ENCODE measurements around the gene MVP. TPM values are rescaled to one million over a fixed set of nuclear protein-coding genes. Genes with fewer than 3 reads are reported as not detected.

MVP gene
- total RNA-seq: 440 and 506 TPM in 2 replicates

DNA sequence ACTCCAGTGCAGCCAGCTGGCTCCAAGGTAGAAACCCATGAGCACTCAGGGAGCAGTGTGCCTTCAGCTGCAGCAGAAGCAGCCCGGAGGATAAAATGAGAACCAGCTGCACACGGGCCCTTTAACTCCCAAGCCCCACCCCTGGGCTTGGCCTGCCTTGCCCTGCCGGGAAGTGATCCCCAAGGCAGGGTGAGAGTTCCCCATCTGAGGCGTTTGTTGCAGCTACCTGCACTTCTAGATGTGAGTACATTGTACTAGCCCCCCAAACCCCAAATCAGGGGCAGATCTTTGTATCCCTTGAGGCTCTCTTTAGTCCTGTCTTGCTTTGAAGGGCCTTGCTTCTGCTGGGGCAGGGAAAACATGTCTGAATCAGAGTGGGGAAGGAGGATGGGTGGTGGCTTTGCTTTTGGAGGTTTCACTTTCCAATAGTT is at the start of gene MVP:
Gene MVP, plus strand, starts transcription at position 192 of the 431 bp plus-strand sequence. CDS start 10,088 bp downstream, outside the sequence.

DNA sequence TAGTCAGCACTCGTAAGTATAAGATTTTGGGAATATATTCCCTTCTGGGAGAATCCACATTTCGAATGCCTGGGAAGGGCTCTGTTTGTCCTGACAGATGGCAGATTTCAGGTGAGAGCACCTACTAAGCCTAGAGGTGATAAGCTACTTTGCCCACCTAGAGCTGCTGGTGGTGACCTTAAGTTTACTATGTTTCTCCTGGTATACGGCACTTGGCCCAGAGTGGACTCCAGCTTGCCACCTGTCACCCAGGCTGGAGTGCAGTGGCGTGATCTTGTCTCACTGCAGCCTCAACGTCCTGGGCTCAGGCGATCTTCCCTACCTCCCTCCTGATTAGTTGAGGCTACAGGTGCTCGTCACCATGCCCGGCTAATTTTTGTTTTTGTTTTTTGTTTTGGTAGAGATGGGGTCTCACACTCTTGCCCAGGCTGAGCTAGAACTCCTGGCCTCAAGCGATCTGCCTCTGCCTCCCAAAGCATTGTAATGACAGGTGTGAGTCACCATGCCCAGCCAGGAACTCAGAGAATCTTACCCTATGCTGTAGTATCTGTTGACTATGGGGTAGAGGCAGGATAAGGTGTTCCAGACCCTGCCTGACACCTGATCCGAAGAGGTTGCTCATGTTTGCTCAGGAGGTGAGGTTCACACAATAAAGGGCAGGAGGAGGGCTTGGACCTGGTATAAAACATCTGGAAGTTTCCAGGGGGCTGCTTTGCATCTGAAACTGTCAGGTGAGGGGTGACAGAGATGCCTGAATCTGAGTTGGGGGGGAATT is 42.5 kb upstream of the MVP start, which contains the start of gene ZG16:
Gene ZG16, plus strand, starts transcription at position 681 of the 775 bp plus-strand sequence. CDS start 1,011 bp downstream, outside the sequence.

DNA sequence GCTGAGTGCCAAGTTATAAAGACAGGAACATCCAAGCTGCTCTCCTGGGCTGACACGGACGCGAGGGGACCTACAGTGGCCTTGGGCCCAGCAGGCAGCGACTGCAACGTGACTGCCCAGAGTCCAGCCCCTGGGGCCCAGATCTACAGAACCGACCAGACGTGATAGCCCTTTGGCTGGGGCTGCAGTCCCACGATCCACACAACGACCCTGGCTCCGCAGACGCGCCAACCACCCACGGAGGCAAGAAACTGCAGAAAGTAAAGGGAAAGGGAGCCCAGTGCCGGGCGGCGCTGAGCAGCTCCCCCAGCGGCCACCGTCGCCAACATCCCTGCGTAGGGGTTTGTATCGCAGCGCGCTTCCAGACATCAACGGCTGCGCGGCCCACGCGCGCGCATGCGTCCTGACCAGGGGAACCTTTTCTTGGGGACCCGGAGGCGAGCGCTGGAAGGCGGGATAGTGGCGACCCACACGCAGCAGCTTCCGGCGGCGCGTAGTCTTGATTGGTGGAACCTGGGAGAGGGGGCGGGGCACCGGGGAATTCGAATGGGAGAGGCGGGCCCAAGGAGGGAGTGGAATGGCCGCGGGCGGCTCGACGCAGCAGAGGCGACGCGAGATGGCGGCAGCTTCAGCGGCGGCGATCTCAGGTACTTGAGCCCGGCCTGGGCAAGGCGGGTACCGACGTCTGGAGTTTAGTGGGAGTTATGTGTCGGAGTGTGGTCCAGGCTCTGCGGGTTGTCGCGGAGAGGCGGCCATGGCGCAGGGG is 29.9 kb upstream of the MVP start, which contains the start of gene KIF22:
Gene KIF22, plus strand, starts transcription at position 569 of the 766 bp plus-strand sequence. Its CDS starts 9 bp downstream, at position 578.

DNA sequence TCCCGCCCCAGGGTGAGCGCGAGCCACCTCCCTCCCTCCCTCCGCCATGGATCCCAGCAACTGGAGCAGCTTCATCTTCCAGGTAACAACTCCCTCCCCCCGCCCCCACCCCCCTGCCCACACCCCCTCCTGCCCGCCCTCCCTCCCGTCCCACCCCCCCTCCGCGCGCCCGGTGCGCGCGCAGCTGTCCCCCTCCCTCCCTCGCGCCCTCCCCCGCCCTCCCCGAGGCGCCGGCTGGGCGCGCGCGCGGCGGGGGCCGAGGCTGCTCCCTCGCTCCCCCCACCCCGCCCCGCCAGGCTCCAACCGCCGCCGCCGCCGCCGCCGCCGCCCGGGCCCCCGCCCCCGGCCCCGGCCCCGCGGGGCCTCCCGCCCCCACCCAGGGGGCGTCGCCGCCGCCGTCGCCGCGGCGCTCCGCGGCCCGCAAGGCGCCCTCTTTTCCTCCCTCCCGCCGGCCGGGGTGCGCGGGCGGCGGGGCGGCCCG is 14.1 kb upstream of the MVP start, which contains the start of gene MAZ:
Gene MAZ, plus strand, starts transcription at position 431 of the 481 bp plus-strand sequence. CDS start 173 bp downstream, outside the sequence.

DNA sequence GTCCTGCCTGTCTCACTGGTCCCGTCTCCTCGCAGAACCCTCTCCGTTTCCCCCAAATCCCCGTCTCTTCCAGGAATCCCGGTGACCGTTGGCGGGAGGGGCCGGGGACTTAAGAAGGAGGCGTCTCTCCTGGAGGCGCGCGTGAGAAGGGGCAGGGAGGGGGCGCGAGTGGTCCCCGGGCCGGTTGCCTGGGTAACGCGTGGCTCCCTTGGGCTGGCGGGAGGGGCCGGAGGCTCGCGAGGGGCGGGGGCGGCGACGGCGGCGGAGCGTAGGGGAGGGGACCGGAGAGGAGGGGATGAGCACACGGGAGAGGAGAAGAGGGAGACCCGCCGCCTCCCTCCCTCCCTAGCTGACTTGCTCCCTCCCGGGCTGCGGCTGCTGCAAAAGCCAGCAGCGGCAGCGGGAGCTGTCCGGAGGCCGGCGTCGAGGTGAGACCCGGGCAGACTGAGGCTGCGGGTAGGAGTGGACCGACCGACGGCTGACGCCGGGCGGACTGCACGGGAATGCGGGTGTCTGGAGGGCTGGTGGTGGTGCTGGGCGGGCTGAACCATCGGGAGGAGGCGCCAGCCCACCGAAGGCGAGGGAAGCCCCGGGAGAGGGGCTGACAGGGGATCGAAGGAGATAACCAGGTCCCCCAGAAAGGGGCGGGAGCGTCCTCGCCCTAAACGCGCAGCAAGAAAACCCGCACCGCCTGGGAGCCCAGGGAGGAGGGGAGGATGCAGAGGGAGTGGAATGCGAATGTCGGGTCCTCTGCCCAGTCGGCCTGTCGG is 8.2 kb upstream of the MVP start, which contains the start of gene PRRT2:
Gene PRRT2, plus strand, starts transcription at position 298 of the 770 bp plus-strand sequence. CDS start 862 bp downstream, outside the sequence.

DNA sequence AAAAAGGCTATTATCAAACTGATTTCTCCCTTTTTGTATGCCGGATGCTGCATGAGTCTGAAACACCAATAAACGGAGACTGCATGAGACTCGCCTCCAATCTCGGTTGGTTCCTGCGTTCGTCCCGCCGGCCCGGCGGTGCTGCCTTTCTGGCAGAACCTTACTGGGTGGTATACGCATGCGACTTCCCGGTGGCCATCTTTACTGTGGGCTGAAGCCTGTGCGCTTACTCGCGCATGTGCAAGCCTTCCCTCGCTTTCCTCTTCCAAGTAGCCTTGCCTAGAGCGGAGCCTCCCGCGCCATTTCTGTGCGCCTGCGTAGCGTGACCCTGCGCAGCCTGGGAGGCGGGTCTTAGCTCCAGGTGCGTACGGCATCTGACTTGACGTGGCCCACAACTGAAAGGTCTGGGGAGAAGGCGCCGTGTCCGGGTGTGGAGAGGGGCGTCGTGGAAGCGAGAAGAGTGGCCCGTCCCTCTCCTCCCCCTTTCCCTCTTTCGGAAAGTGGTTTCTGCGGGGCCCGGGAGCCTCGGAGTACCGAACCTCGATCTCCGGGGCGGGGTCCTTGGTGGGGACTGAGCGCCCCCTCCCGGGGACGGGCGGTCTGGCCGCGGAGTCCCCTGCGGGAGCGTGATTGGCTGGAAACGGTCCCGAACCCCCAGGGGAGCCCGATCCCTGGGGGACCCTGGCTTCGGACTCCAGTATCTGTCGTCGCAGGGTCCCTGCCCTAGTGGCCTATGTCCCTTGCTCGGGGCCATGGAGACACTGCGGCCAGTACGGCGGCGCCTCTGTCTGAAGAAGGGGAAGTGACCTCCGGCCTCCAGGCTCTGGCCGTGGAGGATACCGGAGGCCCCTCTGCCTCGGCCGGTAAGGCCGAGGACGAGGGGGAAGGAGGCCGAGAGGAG is 4.2 kb upstream of the MVP start, which contains the start of gene PAGR1:
Gene PAGR1, plus strand, starts transcription at position 360 of the 901 bp plus-strand sequence. Its CDS starts 374 bp downstream, at position 734.

DNA sequence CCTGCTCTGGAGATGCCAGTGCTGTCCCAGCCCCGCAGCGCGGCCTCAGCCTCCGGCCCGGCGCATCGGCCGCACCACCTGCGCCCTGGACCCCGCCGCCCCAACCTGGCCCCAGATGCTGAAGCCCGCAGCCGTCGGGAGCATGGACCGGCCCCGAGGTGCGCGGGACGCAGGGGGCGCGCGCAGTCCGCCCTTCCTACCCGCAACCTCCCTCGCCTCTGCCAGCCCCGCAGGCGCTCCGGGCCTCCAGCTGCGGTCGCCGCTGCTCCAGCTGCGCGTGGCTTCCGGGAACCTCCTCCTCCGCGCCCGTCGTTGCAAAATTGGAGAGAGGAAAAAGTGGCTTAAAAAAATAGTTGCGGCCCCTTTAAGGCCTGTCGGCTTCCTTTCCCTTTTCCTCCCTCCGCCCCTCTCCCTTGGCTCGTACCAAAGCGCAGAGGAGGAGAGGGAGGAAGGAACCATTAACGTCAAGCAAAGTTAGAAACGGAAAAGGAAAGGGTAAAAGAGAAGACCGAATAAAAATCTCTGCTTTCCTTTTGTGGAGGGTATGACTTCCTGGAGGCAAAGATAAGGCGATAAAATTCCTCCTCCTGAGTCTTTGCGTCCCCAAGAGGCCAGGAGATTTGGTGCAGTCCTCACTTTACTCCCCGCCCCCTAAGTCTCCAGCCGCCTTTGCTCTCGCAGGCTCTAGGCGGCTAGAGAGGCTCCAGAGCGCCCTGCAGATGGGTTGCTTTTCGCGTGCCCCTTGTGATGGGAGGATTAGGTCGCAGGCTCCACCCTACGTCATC is 42.8 kb downstream of the MVP start, which contains the start of gene CDIPT:
Gene CDIPT, minus strand, starts transcription at position 343 of the 785 bp plus-strand sequence. CDS start 369 bp downstream, outside the sequence.

Other genes with a start within 250 kb of the MVP start
- gene SPN, start 157.2 kb upstream of the MVP start, total RNA-seq: not detected in 2 replicates
- 2.9 and 3.8 TPM in 2 replicates for gene QPRT, start 141.3 kb upstream of the MVP start, total RNA-seq
- gene C16orf54, start 74.5 kb upstream of the MVP start, total RNA-seq: not detected in 2 replicates
- gene ZG16, start 42.2 kb upstream of the MVP start, total RNA-seq: not detected in 2 replicates
- 21.1 and 45.7 TPM in 2 replicates for gene KIF22, start 29.7 kb upstream of the MVP start, total RNA-seq
- gene MAZ, start 13.9 kb upstream of the MVP start, total RNA-seq: 141 and 150 TPM in 2 replicates
- 0.26 and 0.56 TPM in 2 replicates for gene PRRT2, start 8.3 kb upstream of the MVP start, total RNA-seq
- 15.4 and 21.0 TPM in 2 replicates for gene PAGR1, start 4.3 kb upstream of the MVP start, total RNA-seq
- 78.7 and 87.2 TPM in 2 replicates for gene CDIPT, start 42.8 kb downstream of the MVP start, total RNA-seq
- 6.3 and 10.3 TPM in 2 replicates for gene SEZ6L2, start 79.1 kb downstream of the MVP start, total RNA-seq
- 5.5 and 7.8 TPM in 2 replicates for gene ASPHD1, start 80.0 kb downstream of the MVP start, total RNA-seq
- 4.2 and 4.8 TPM in 2 replicates for gene KCTD13, start 105.8 kb downstream of the MVP start, total RNA-seq
- gene TMEM219, start 141.6 kb downstream of the MVP start, total RNA-seq: 80.6 and 84.0 TPM in 2 replicates
- 49.4 and 60.4 TPM in 2 replicates for gene TAOK2, start 153.4 kb downstream of the MVP start, total RNA-seq
- 10.3 and 11.8 TPM in 2 replicates for gene HIRIP3, start 175.2 kb downstream of the MVP start, total RNA-seq
- gene INO80E, start 175.8 kb downstream of the MVP start, total RNA-seq: 16.6 and 20.0 TPM in 2 replicates
- gene DOC2A, start 190.6 kb downstream of the MVP start, total RNA-seq: 0.26 and 0.31 TPM in 2 replicates
- gene C16orf92, start 202.7 kb downstream of the MVP start, total RNA-seq: not detected in 2 replicates
- gene TLCD3B, start 210.8 kb downstream of the MVP start, total RNA-seq: 0.19 and 0.40 TPM in 2 replicates
- gene ALDOA, start 245.3 kb downstream of the MVP start, total RNA-seq: 439 and 543 TPM in 2 replicates